CD4-positive, alpha-beta T cell treated with Interleukin-21 for 1 hour (primary cell): ENCODE data around the gene NOTCH2.

ENCODE experiments used
- DNase-seq: peaks from one replicate; pipeline ENCODE4 v3.0.0-alpha.2; 2020

NOTCH2 gene

DNA sequence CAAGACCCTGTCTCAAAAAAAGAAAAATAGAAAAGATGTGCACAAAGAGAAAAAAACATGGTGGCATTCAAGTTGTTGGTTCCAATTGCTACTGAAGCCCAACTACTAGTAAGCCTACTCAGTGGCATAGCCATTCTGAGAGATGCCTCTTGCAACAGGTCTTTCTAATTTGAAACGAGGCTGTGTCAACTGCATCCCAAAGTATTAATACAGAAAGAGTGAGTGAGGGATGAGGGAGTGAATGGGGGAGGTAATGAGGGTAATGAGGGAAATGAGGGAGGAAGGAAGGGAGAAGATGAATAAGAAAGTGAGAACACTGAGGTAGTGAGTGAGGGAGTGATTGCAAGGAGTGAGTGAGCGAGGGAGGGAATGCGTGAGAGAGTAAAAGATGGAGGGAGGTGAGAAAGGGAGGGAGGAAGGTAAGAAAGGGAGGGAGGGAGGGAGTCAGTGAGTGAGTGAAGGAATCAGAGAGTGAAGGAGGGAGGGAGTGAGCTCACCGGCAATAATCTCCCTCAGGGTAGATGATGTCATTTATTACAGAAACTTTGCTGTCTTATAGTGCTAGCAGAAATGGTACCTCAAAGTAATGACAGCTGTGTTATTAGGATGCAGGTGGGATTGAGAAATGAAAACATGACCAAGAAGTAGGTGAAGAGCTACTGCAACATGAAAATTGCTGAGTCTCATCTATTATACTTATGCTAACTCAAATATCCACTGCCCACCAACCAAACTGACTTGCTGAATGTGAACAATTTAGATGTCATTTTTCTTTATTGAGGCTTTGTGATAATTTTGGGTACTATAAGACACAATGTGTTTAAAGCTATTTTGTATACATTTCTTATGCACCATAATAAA, 97.5 kb downstream of the NOTCH2 start:
- no peak for DNase-seq

- DNase-seq, result no peak
Measured at GRCh38 chr1:119968601-119969000, 100.9 kb downstream of the NOTCH2 start.

DNA sequence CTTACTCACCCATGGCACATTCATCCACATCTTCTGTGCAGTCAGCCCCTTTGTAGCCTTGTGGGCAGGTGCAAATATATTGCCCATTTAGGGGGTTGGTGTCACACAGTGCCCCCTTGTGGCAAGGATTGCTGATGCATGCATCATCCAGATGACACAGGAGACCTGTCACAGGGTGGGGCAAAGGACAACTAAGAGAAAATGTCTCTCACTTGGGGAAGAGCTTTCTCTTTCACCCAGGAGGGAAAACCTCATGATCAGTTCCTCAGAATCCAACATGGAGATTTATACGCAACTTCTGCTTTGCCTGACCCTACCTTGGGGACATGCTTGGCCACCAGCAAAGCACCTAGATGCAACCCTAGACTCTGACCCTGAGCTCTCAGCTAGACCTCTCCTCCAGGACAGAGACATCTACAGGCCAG, 101.4 kb downstream of the NOTCH2 start:
- peak; percentile 73 for DNase-seq

GRCh38 chr1:119966681-119967080, 102.8 kb downstream of the NOTCH2 start:
- no peak for DNase-seq

GRCh38 chr1:119966020-119966419, 103.4 kb downstream of the NOTCH2 start:
- DNase-seq, result no peak

DNA sequence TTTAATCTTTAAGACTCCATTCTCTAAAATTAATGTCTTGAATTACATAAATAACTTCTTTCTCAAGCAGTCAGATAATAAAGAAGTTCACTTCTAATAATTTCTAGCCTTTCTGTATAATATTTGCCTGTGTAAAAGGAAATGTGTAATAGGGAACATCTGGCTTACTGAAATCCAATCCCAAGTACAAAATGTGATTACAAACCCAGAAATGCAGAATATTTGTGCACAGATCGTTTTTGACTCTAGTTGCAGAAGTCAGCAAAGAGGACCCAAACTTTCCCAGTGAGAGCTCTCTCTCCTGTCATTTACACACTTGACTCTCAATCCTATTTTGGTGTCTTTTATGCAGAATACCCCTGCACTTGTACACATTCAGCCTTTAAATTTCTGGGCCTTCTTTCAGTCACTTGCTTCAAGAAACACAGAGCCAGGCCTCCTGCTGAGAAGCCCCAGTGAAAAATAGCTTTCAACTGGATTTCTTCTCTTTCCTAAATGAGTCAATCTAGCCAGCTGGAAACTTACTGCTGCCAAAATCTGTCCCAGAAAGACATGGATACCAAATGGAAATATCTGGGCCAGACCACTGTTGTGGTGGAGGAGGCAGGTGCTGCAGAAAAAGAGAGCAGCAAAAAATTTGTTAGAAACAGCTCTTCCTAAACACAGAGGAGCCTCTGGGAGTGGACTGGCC, 104.6 kb downstream of the NOTCH2 start:
- DNase-seq, result no peak

DNA sequence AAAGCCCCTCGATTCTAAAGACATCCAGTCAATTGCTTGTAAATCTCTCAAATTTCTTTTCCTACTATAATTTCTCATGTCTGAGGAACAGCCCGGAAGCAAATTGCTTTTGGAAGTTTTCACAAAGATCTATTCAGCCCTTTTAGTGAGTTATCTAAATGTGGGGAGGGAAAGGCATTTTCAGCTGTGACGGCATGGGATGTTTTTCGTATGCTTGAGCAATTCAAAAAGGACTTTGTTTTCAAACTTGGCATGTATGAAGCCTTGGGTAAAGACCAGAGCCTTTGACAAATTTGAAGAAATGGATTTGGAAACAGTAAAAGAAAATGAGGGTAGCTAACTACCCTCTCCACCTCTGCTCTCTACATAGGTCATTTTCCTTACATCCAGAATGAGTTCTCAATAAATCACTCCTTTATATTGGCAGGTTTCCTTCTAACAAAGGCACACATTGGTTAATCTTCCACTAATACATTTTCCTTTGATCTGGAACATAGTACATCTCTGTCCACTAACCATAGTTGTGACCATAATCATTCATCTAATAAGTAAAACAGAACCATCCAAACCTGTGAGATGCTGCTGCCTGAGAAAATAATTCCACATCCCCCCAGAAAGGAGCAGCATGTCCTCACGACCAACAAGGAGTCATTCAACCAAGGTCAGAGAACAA, 107.0 kb downstream of the NOTCH2 start:
- DNase-seq, result no peak

DNA sequence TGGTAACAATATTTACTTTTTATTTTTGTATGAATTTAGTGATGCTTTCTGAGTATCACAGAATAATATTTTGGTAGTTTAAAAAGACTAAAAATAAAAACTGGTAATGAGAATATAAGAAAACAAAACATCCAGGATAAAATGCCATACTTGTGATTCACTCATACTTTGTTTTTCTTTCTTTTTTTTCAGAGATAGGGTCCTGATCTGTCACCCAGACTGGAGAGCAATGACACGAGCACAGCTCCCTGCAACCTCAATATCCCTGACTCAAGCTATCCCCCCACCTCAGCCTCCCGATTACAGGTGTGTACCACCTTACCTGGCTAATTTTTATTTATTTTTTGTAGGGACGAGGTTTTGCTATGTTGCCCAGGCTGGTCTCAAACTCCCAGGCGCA, 109.0 kb downstream of the NOTCH2 start:
- DNase-seq, result no peak

GRCh38 chr1:119959268-119960220, 109.9 kb downstream of the NOTCH2 start:
- no peak for DNase-seq

DNA sequence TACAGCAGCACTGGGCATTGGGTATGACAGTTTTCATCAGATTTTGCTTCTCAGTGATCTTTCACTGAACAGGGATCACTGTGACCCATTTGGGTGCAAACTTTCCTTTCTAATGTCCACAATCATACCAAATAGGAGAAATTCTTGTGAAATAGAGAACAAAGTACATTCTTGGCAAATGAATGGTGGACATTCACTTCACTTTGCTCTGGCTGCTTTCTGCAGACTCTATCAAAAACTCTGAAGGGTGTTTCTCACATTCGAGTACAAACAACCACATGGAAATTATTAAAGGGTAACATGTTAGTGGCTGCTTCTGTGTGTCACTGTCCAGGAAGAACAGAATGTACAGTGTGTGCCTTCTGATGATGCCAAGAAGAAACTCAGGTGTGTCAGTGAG, 111.2 kb downstream of the NOTCH2 start:
- no peak for DNase-seq

DNA sequence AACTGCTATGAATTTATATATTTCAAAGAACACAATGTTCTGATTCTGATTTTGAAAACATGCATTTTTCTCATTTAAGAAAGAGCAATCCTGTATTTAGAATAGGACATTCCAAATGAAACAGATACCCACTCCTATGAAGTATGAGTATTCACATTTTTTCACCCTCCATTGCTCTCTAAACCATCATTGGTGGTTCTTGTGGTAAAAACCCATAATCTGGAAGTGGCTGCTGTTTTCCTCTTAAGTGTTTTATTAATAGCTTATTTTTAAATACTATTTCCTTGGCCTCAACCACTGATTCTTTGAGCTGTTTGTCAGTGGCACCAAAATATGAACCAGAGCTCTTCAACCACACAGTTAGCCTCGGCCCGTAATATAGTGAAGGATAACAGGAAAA, 113.2 kb downstream of the NOTCH2 start:
- DNase-seq, result no peak

GRCh38 chr1:119954476-119955422, 114.7 kb downstream of the NOTCH2 start:
- DNase-seq, result no peak

DNA sequence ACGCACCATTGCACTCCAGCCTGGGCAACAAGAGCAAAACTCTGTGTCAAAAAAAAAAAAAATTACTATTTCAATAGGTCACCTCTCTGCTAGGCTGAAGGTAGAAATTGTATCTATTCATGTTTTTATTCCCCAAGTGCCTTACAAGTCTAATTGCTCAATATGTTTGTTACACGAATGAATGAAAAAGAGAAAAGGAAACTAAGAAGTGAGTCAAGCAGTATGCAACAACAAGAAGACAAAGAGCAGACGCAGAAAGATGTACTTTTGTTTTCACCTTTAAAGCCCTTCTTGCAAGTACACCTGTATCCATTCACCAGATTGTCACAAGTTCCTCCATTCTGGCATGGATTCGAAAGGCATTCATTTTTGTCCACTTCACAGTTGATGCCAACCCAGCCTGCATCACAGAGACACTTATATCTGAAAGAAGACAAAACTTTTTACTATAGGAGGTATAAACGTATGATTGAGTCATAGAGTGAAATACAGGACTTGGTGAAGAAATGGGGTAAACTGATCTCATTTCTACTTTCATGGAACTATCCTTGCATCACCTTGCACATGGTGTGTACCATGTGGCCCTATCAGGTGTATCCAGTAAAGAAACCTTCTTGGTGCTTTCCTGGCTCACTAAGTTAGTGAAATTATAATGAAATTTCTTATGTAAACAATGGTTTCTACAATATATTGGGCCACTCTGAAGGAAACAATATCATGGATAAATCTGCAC, 116.0 kb downstream of the NOTCH2 start:
- DNase-seq, result no peak

GRCh38 chr1:119952496-119952895, 117.0 kb downstream of the NOTCH2 start:
- no peak for DNase-seq

DNA sequence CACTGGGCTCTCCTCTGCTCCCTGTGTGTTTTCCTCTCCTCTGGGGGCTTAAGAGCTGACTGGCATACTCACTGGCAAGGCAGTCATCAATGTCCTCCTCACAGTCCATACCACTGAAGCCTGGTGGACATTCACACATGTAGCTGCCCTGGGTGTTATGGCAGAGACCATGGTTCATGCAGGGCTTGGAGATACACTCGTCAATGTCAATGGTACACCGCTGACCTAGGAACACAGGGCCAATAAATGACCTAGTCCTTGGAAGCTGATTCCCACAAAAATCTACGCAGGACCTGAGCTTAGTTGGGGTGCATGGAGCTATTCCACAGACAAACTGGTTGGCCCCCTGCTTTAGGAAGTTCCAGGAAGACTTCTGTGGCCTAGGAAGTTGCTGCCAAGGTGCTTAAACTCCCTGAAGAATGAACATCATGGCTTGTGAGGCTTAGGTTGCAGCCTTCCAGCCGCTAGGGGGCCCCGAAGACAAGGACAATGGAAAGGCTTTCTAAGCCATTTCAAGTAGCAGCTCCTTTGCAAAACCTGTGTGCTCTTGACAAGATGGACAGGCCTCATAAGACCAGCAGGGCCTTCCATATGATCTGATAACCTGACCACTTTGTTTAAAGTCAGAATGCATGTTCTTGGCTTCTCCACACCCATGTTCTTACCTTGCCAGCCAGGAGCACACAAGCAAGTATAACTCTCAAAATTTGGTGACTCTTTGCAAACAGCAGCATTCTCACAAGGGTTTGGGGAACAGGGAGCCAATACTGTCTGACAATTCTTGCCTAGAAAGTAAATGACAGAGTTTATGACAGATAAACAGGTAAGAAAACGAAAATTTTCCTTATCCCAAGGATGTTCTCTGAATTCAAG, 120.9 kb downstream of the NOTCH2 start:
- peak; percentile 65 for DNase-seq

DNA sequence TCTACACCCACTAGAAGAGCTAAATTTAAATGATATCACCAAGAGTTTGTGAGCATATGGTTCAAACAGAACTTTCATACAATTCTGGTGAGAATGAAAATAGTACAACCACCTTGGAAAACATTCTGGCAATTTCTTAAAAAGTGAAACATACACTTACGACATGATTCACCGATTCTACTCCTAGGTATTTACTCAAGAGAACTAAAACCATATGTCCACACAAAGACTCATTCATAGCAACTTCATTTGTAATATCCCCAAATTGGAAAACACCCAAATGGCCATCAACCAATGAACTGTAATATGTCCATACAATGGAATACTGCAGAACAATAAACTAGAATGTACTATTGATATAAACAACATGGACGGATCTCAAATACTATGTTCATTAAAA, 122.0 kb downstream of the NOTCH2 start:
- DNase-seq, result no peak

DNA sequence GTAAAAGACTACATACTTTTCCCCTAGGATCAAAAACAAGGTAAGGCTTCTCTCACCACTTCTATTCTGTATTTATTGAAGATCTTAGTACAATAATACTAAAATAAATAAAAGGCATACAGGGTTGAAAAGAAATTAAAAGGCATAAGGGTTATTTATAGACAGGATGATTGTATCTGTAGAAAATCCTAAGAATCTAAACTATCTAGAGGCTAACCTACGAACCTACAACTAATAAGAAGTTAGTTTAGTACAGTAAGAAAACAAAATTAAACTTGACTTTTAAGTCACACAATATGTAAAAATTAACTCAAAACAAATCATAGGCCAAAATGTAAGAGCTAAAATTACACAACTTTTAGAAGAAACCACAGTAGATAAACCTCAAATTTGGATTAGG, 122.7 kb downstream of the NOTCH2 start:
- no peak for DNase-seq

- no peak for DNase-seq
Measured at GRCh38 chr1:119943216-119943615, 126.2 kb downstream of the NOTCH2 start.

DNA sequence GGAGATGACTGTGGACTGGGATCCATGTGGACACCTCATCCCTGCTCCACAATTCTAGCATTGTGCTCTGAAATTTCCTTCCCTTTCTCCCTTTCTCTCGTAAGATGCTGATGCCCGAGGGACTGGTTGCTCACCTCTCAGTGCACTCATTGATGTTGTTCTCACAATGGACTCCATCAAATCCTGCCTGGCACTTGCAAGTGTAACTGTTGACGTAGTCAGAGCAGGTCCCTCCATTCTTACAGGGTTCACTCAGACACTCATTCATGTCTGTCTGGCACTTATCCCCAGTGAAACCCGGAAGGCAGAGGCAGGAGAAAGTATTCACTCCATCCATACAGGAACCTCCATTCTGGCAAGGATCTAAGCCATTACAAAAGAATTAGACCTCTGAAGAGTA, 128.1 kb downstream of the NOTCH2 start:
- DNase-seq, result no peak

GRCh38 chr1:119940697-119941096, 128.8 kb downstream of the NOTCH2 start:
- DNase-seq, result no peak
